Endothelial cell (in vitro differentiated cells): Measurements from ENCODE around the gene ZSCAN18. TPM values are rescaled to one million over a fixed set of nuclear protein-coding genes. Genes with fewer than 3 reads are reported as not detected.

Experiments used
- DNase-seq: peaks from one replicate; pipeline ENCODE4 v3.0.0; 2021; ENCODE audit warnings: low spot score
- H3K27ac Mint-ChIP-seq: one replicate; pipeline ENCODE4 v1.8.0; 2021; ENCODE audit warnings: mixed read lengths, inconsistent platforms; ENCODE audit not compliant: unreplicated experiment
- H3K27me3 Mint-ChIP-seq: one replicate; pipeline ENCODE4 v1.8.0; 2021; ENCODE audit warnings: mild to moderate bottlenecking, moderate library complexity, mixed read lengths, inconsistent platforms; ENCODE audit not compliant: unreplicated experiment
- H3K36me3 Mint-ChIP-seq: one replicate; pipeline ENCODE4 v1.8.0; 2021; ENCODE audit warnings: mild to moderate bottlenecking, low read depth, mixed read lengths, inconsistent platforms; ENCODE audit not compliant: unreplicated experiment
- H3K4me1 Mint-ChIP-seq: one replicate; pipeline ENCODE4 v1.8.0; 2021; ENCODE audit warnings: mild to moderate bottlenecking, mixed read lengths, inconsistent platforms; ENCODE audit not compliant: unreplicated experiment
- H3K4me3 Mint-ChIP-seq: one replicate; pipeline ENCODE4 v1.8.0; 2021; ENCODE audit warnings: mild to moderate bottlenecking, mixed read lengths, inconsistent platforms; ENCODE audit not compliant: unreplicated experiment
- H3K9me3 Mint-ChIP-seq: one replicate; pipeline ENCODE4 v1.8.0; 2021; ENCODE audit warnings: mixed read lengths, inconsistent platforms; ENCODE audit not compliant: unreplicated experiment
- total RNA-seq: library from RNA; stranded (reverse); fragmentation: NEBNext Ultra II Directional; extraction: Animal tissue kit (Norgen Biotek cat#: 25700); gene quantifications from one replicate; pipeline ENCODE4 v1.2.1, GENCODE V29; 2021; ENCODE audit not compliant: unreplicated experiment
- TF ChIP-seq, protein P1 (sequence below): fragments of 200-600 bp; sonication (generic); IDR thresholded peaks from one replicate; pipeline ENCODE4 v1.5.0; 2021; ENCODE audit warnings: antibody characterized with exemption; ENCODE audit not compliant: unreplicated experiment

ZSCAN18 gene
- total RNA-seq, 1 donor from 2014 or later = 47.7 TPM

DNA sequence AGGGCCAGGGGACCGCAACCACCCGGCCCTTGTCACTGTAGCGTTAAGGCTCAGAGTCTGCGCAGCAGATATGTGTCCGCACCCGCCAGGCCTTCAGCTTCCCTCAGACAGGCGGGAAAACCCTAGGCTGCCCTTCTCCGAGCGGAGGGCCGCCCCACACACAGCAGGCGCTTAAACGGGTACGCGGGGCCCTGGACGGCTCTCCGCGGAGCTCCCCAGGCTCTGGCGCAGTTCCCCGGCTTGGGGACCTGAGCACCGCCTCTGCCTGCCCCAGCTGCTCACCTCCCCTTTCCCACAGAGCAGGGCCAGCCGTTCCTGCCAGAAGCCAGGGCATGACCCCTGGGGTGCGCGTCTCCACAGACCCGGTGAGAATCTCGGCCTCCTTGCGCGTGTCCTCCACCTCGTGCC is 38.4 kb downstream of the ZSCAN18 start:
- Mint-ChIP-seq H3K36me3 (peaks cover 44% of the 10 kb centered on the region), H3K27me3 (peaks cover 20% of the 10 kb centered on the region), H3K4me1 (no peaks in the 10 kb centered on the region), H3K9me3 (peaks cover 48% of the 10 kb centered on the region), H3K4me3 (no peak overlapping the region), H3K27ac (no peak overlapping the region)
- TF ChIP-seq, protein P1, sequence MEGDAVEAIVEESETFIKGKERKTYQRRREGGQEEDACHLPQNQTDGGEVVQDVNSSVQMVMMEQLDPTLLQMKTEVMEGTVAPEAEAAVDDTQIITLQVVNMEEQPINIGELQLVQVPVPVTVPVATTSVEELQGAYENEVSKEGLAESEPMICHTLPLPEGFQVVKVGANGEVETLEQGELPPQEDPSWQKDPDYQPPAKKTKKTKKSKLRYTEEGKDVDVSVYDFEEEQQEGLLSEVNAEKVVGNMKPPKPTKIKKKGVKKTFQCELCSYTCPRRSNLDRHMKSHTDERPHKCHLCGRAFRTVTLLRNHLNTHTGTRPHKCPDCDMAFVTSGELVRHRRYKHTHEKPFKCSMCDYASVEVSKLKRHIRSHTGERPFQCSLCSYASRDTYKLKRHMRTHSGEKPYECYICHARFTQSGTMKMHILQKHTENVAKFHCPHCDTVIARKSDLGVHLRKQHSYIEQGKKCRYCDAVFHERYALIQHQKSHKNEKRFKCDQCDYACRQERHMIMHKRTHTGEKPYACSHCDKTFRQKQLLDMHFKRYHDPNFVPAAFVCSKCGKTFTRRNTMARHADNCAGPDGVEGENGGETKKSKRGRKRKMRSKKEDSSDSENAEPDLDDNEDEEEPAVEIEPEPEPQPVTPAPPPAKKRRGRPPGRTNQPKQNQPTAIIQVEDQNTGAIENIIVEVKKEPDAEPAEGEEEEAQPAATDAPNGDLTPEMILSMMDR = no peak
- DNase-seq = no peak

DNA sequence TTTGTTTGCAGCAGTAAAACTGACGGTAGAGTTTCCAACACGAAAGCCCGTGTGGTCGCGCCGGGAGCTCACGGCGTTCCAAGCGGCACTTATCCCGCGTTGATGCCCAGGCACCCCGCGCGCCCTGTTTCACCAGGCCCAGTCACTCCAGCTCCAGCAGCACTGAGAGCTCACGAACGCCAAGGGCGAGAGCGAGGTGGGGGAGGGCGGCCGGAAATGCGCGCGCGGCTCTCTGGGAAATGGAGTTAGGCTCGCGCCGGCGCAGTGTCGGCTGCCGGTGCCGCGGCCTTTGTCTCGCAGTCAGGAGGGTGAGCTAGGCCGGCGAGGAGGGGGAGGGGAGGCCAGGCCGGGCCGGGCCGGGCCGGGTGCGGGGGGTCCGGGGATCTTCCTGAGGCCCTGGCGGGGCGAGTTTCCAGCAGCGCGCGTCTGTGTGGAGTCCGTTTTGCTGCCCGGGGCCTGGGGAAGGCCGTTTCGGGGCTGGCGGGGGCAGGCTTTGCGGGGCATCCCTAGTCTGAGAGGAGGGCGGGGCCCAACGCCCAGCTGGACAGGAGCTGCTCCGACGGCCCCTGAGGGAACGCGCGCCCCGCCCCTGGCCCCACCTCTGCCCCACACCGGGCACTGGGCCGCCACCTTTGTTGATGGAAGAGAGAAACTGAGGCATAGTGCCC is 38.9 kb downstream of the ZSCAN18 start, which contains the start of gene ZNF135:
ZNF135 (plus strand) TSS at position 280 of the 668 bp plus-strand sequence. CDS start 721 bp downstream, outside the sequence.
- peaks cover 46% of the 10 kb centered on the region for H3K36me3 Mint-ChIP-seq
- H3K4me3 Mint-ChIP-seq = peak within 1 kb of the TSS; percentile 76
- peak; percentile 42 for DNase-seq
- no peaks in the 10 kb centered on the region for H3K4me1 Mint-ChIP-seq
- peaks cover 23% of the 10 kb centered on the region for H3K27me3 Mint-ChIP-seq
- H3K9me3 Mint-ChIP-seq = peaks cover 49% of the 10 kb centered on the region
- peak within 1 kb of the TSS; percentile 50 for H3K27ac Mint-ChIP-seq
- TF ChIP-seq, protein P1 = no peak

DNA sequence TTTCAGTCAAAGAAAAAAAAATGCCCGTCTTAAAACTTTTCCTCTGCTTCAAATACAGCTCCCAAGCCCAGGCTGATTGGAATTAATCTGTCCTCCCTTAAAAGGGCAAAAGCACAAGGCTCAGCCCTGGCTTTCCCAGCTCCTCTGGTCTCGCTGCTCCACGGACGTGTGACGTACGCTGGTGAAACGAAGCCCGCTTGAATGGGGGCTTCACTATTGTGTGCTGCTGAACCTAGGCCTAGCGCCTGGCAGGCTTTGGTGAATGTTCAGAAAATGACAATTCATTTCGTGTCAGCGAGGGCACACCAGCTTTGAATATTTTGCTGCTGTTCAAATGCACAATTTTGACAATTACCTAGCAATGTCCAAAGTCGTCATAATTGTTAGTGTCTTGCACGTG is 39.6 kb downstream of the ZSCAN18 start:
- DNase-seq = no peak
- TF ChIP-seq, protein P1 = no peak
- H3K9me3 Mint-ChIP-seq = peaks cover 44% of the 10 kb centered on the region
- peaks cover 39% of the 10 kb centered on the region for H3K36me3 Mint-ChIP-seq
- no peaks in the 10 kb centered on the region for H3K4me1 Mint-ChIP-seq
- no peak overlapping the region for H3K27ac Mint-ChIP-seq
- peaks cover 21% of the 10 kb centered on the region for H3K27me3 Mint-ChIP-seq
- H3K4me3 Mint-ChIP-seq = no peak overlapping the region

DNA sequence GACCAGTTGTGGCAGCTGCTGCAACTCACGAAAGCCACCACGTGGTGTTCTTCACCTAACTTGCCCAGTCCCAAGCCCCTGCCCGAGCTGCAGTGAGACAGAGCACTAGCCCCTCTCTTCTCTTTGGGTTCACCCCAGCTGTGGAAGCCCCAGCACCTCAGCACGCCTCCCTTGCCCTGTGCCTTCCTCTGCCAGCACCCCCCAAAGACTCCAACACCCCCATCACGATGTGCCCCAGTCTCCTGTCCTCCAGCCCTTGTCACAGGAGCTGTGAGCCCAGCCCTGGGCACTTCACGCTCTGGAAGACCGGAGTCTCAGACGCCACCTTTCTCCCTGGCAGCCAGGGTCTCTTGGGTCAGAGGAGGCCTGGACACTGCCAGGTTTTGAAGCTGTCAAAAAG is 41.2 kb downstream of the ZSCAN18 start:
- DNase-seq = no peak
- H3K27me3 Mint-ChIP-seq = peaks cover 22% of the 10 kb centered on the region
- TF ChIP-seq, protein P1 = no peak
- H3K9me3 Mint-ChIP-seq = peaks cover 42% of the 10 kb centered on the region
- no peak overlapping the region for H3K27ac Mint-ChIP-seq
- H3K4me3 Mint-ChIP-seq = no peak overlapping the region
- H3K4me1 Mint-ChIP-seq = no peaks in the 10 kb centered on the region
- H3K36me3 Mint-ChIP-seq = peaks cover 43% of the 10 kb centered on the region

DNA sequence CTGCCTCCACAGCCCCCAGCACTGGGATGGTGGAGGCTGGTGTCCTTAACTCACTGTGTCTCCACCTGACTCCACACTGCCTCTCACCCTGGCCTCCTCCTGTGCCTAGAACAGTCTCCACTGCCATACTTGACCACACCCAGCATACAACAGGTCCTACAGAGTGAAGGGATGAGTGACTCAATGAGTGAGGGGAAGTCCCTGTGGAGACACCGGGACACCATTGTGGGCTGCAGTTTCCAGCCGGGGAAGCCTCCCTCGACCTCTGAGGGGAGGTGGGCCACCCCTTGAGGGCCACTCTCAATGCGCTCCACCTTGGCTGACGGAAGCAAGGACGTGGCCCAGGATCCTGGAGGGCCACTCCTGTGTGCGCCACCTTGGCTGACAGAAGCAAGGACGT is 41.8 kb downstream of the ZSCAN18 start:
- Mint-ChIP-seq H3K4me1 (no peaks in the 10 kb centered on the region), H3K27me3 (peaks cover 26% of the 10 kb centered on the region), H3K9me3 (peaks cover 44% of the 10 kb centered on the region), H3K4me3 (peak overlapping the region; percentile 27), H3K36me3 (peaks cover 42% of the 10 kb centered on the region), H3K27ac (no peak overlapping the region)
- TF ChIP-seq, protein P1 = no peak
- no peak for DNase-seq
